ENCODE data around the gene NFATC2. TPM values are rescaled to one million over a fixed set of nuclear protein-coding genes. Genes with fewer than 3 reads are reported as not detected.
A peak's percentile ranks its signal among the peaks of the same experiment; 100 is the strongest.

NFATC2 gene
- total RNA-seq, 1 experiment from 2014 or later = 0.61 TPM

GRCh38 chr20:51529081-51529681 is 13.3 kb downstream of the NFATC2 start:
- Histone ChIP-seq H3K9ac (ENCODE audit: extremely low read depth, insufficient read length, low read length) (no peak overlapping the region), H3K9me3 (ENCODE audit: control insufficient read depth, low read depth, low read length) (no peaks in the 10 kb centered on the region), H3K4ac (ENCODE audit: low read depth, low read length) (no peak overlapping the region), H3K56ac (ENCODE audit: insufficient read length, low read depth, low read length) (no peak overlapping the region), H3K79me1 (ENCODE audit: insufficient read depth, low read depth, low read length, poor library complexity, severe bottlenecking) (no peaks in the 10 kb centered on the region), H2BK12ac (ENCODE audit: insufficient read length, low read depth, low read length) (no peak overlapping the region), H3K4me1 (ENCODE audit: insufficient read depth, low read length) (no peaks in the 10 kb centered on the region), H2AK5ac (ENCODE audit: insufficient read length, low read length) (no peak overlapping the region), H3K23me2 (ENCODE audit: insufficient read length, low read depth, low read length, poor library complexity, severe bottlenecking) (peaks cover 3% of the 10 kb centered on the region), H3K4me2 (ENCODE audit: insufficient read depth, insufficient read length, low read length) (no peak overlapping the region), H4K8ac (replicated peaks; ENCODE audit: insufficient read length, low read depth, low read length) (no peak overlapping the region), H2AFZ (ENCODE audit: low read length) (no peak overlapping the region), H2BK15ac (ENCODE audit: low read depth, low read length) (no peak overlapping the region), H3K14ac (ENCODE audit: insufficient read depth, low read length) (no peak overlapping the region), H2BK20ac (ENCODE audit: low read depth, low read length, poor library complexity, severe bottlenecking) (no peak overlapping the region), H2BK5ac (ENCODE audit: insufficient read length, low read length) (no peak overlapping the region), H3K18ac (ENCODE audit: insufficient read length, low read depth, low read length) (no peak overlapping the region), H3K23ac (ENCODE audit: insufficient read length, low read depth, low read length) (no peak overlapping the region), H4K20me1 (ENCODE audit: control insufficient read depth, insufficient read depth, insufficient read length) (no peaks in the 10 kb centered on the region), H4K5ac (ENCODE audit: insufficient read length, low read depth, low read length) (no peak overlapping the region), H3K27me3 (ENCODE audit: insufficient read depth, low read length) (no peaks in the 10 kb centered on the region), H3K27ac (ENCODE audit: insufficient read length, low read depth, low read length) (no peak overlapping the region), H3T11ph (ENCODE audit: low read length) (no peak overlapping the region), H4K91ac (ENCODE audit: insufficient read length, low read depth, low read length) (no peak overlapping the region), H2BK120ac (ENCODE audit: low read depth, low read length, poor library complexity, severe bottlenecking) (no peak overlapping the region), H3K79me2 (ENCODE audit: insufficient read depth, low read length) (no peaks in the 10 kb centered on the region)
- H3K4me1 Mint-ChIP-seq = peaks cover 3 to 6% of the 10 kb centered on the region in 2 experiments
- no peak for TF ChIP-seq CTCF (conservative IDR thresholded peaks at IDR 0.05)
- no peak for DNase-seq
- no peaks in the 10 kb centered on the region for H3K9me3 Mint-ChIP-seq
- WGBS (ENCODE audit: extremely low coverage, insufficient read length, low lambda C conversion rate) = no CpG with 5 or more reads among the region's 13 CpGs
- 0 out of 7 replicates have a peak overlapping the region, but pooled peaks of 1 of the 3 experiments have one; percentile 18 for H3K27ac Mint-ChIP-seq
- no peak overlapping the region for H3K4me3 Mint-ChIP-seq
- H3K36me3 Mint-ChIP-seq (ENCODE audit: insufficient read depth in 1 of 3, low read depth in 3 of 3) = no peaks in the 10 kb centered on the region
- H3K27me3 Mint-ChIP-seq (ENCODE audit: low read depth) = no peaks in the 10 kb centered on the region
